Measurements from ENCODE around the gene DPP3. TPM values are rescaled to one million over a fixed set of nuclear protein-coding genes. Genes with fewer than 3 reads are reported as not detected.

Gene DPP3
- polyA plus RNA-seq, 2 of the 4 experiments (the other 2 are of a cell fraction), result 52.2 to 70.5 TPM

GRCh38 chr11:66541892-66542291 lies 61.7 kb downstream of the DPP3 start:
- CTCF ChIA-PET, result interaction anchor here (0.5 to 1.5 kb wide), 2 partner anchors 12 to 56 kb away, joined by 4 read pairs; no protein-coding TSS in a partner anchor
- Histone ChIP-seq H3K4me2 (no peak overlapping the region), H3K4me1 (peaks cover 12% of the 10 kb centered on the region), H3K9me3 (no peaks in the 10 kb centered on the region), H3K27ac (no peak overlapping the region), H3K4me3 (no peak overlapping the region)
- TF ChIP-seq EHMT2 (IDR thresholded peaks at IDR 0.05; ENCODE audit: low read depth) (no peak), ELK1 (IDR thresholded peaks at IDR 0.05; ENCODE audit: low read depth, low read length) (no peak), HOXB13 (CRISPR knock-in tag; IDR thresholded peaks at IDR 0.05; ENCODE audit: low read depth) (no peak), SMC3 (IDR thresholded peaks at IDR 0.05) (no peak), MYC (IDR thresholded peaks at IDR 0.05; ENCODE audit: borderline replicate concordance, low read length) (no peak), PHF8 (IDR thresholded peaks at IDR 0.05; ENCODE audit: borderline replicate concordance, low read depth) (no peak), HMGXB4 (CRISPR knock-in tag; IDR thresholded peaks at IDR 0.05; ENCODE audit: borderline replicate concordance) (no peak), JUNB (IDR thresholded peaks at IDR 0.05) (no peak)
- TF ChIP-seq, protein P1, sequence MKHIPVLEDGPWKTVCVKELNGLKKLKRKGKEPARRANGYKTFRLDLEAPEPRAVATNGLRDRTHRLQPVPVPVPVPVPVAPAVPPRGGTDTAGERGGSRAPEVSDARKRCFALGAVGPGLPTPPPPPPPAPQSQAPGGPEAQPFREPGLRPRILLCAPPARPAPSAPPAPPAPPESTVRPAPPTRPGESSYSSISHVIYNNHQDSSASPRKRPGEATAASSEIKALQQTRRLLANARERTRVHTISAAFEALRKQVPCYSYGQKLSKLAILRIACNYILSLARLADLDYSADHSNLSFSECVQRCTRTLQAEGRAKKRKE (CRISPR knock-in tag; IDR thresholded peaks at IDR 0.05; ENCODE audit: low read depth), result no peak
- 84% methylated on average over 4 of the region's 4 CpGs for WGBS (ENCODE audit: missing lambda C conversion rate)
- POLR2A ChIA-PET, result interaction anchor here (0.5 to 1.8 kb wide), 3 partner anchors 9 to 62 kb away, joined by 3 to 7 read pairs (median 3); partner anchors contain the start of gene DPP3
- FAIRE-seq (no peak), ATAC-seq (no peak), DNase-seq (ENCODE audit: low read depth in 1 of 2, low spot score in 1 of 2) (no peak)

DNA sequence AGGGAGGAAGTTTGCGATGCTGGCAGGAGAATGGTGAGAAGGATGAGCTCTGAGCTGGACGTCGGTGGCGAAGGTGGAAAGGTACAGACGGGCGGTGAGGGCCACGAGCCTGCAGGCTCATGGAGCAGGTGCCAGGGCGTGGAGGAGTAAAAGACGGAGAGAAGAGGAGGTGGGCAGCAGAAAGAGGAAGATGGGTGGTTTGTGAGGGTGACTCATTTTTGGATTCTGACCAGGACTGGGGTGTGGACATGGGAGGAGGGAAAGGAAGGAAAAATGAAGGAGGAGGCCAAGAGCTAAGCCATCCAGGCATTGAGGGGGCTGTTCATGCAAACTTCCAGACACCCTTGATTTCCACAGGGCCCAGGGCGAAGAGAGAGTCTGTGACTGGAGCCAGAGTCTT lies 62.1 kb downstream of the DPP3 start:
- CTCF ChIA-PET, result interaction anchor here (1.3 to 1.5 kb wide), 2 partner anchors 12 to 133 kb away, joined by 4 to 5 read pairs; no protein-coding TSS in a partner anchor
- FAIRE-seq, result no peak
- 89% methylated on average over 10 of the region's 10 CpGs for WGBS (ENCODE audit: missing lambda C conversion rate)
- no peak for TF ChIP-seq RNF2 (IDR thresholded peaks at IDR 0.05; ENCODE audit: borderline replicate concordance, low read depth)
- no peak for TF ChIP-seq HDAC2 (IDR thresholded peaks at IDR 0.05)
- TF ChIP-seq SREBF2 (IDR thresholded peaks at IDR 0.05), result no peak
- TF ChIP-seq RAD21 (conservative IDR thresholded peaks at IDR 0.05 in 1 of 2, IDR thresholded peaks at IDR 0.05 in 1 of 2), result no peak
- no peak for TF ChIP-seq EHMT2 (IDR thresholded peaks at IDR 0.05; ENCODE audit: low read depth)
- TF ChIP-seq RCOR1 (IDR thresholded peaks at IDR 0.05; ENCODE audit: low read depth, low read length), result no peak
- TF ChIP-seq HMGXB4 (CRISPR knock-in tag; IDR thresholded peaks at IDR 0.05; ENCODE audit: borderline replicate concordance), result no peak
- TF ChIP-seq RFX5 (IDR thresholded peaks at IDR 0.05), result no peak
- TF ChIP-seq HEYL (CRISPR knock-in tag; IDR thresholded peaks at IDR 0.05), result no peak
- no peak for TF ChIP-seq ESRRA (IDR thresholded peaks at IDR 0.05; ENCODE audit: borderline replicate concordance, low read length)
- no peak for TF ChIP-seq KDM1A (IDR thresholded peaks at IDR 0.05; ENCODE audit: low read depth)
- TF ChIP-seq NR3C1 (IDR thresholded peaks at IDR 0.05), result no peak
- no peak for TF ChIP-seq FOSL2 (IDR thresholded peaks at IDR 0.05)
- TF ChIP-seq FOSL2 (CRISPR knock-in tag; IDR thresholded peaks at IDR 0.05), result no peak
- TF ChIP-seq ELK1 (IDR thresholded peaks at IDR 0.05; ENCODE audit: low read depth, low read length), result no peak
- no peak for TF ChIP-seq NFE2L2 (conservative IDR thresholded peaks at IDR 0.05; ENCODE audit: low read length)
- no peak overlapping the region for H3K4me2 ChIP-seq
- no peak for DNase-seq (ENCODE audit: low read depth in 1 of 2, low spot score in 1 of 2)
- POLR2A ChIA-PET, result interaction anchor here (0.5 to 1.8 kb wide), 3 partner anchors 10 to 62 kb away, joined by 3 to 7 read pairs (median 3); partner anchors contain the start of gene DPP3
- no peak overlapping the region for H3K4me3 ChIP-seq
- ATAC-seq, result no peak
- H3K9me3 ChIP-seq, result no peaks in the 10 kb centered on the region
- H3K4me1 ChIP-seq, result peaks cover 17% of the 10 kb centered on the region
- no peak overlapping the region for H3K27ac ChIP-seq

All from A549 (cell line).